Tibial nerve (tissue), 3 donors: ENCODE measurements around the gene CKAP5.

Source experiments
- CTCF ChIP-seq, 5 experiments: fragments of 200-600 bp in 3 of 5; fragments of 450-650 bp in 2 of 5; sonication (generic) in 3 of 5; IDR thresholded peaks; one replicate each; pipeline ENCODE4 v1.5.1; 2016 to 2019; ENCODE audit warnings: antibody characterized with exemption in 5 of 5, mild to moderate bottlenecking in 3 of 5, moderate library complexity in 2 of 5
- POLR2A ChIP-seq, 2 donors: fragments of 450-650 bp; IDR thresholded peaks; one replicate each; pipeline ENCODE4 v1.6.1; 2017; ENCODE audit warnings: antibody characterized with exemption in 2 of 2, mild to moderate bottlenecking in 2 of 2, moderate library complexity in 2 of 2

DNA sequence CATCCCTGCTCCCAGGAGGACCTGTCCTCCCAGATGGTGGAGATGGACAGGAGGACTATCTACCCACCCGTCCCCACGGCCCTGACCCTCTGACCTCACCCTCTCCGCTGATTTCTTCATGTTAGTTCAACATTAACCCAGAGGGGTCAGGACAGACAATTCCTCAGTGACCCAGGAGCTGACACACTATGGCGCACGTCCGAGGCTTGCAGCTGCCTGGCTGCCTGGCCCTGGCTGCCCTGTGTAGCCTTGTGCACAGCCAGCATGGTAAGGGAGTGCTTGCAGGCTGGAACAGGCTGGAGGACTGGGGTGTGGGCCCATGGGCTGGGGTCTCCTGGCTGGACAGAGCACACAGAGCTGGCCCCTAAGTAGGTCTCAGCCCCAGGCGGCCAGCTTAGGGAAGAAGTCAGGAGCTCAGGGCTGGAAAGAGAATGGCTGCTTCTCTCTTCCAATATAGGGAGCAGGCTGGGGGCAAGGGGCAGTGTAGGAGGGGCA is 127.0 kb downstream of the CKAP5 start, which contains the start of gene F2:
- TF ChIP-seq CTCF (IDR thresholded peaks at IDR 0.05) (no peak), POLR2A (IDR thresholded peaks at IDR 0.05) (no peak)
